Body of pancreas (tissue), 4 donors: ENCODE results near the gene CTNNA2. TPM values are rescaled to one million over a fixed set of nuclear protein-coding genes. Genes with fewer than 3 reads are reported as not detected.

ENCODE experiments used
- ATAC-seq: fragments of 150-250 bp; one replicate; pipeline ENCODE4 v1.9.1; 2016
- DNase-seq, 4 donors: peaks; one replicate each; pipeline ENCODE4 v3.0.0-alpha.2; 2019
- H3K27ac ChIP-seq, 4 donors: fragments of 200-600 bp; sonication (generic); 1 replicate in 3 of 4; 2 replicates in 1 of 4; pipeline versions ENCODE4 v1.5.1 to v1.6.1; 2016 to 2019; ENCODE audit warnings: mild to moderate bottlenecking in 1 of 4, mixed read lengths in 1 of 4, moderate library complexity in 1 of 4
- H3K27me3 ChIP-seq, 2 donors: fragments of 200-600 bp; sonication (generic); one replicate each; pipeline ENCODE4 v1.6.0; 2016; ENCODE audit warnings: mild to moderate bottlenecking in 1 of 2
- H3K36me3 ChIP-seq, 2 donors: fragments of 200-600 bp; sonication (generic); replicated peaks in 1 of 2; 2 replicates each; pipeline ENCODE4 v1.5.1; 2016; ENCODE audit warnings: low read depth in 2 of 2; ENCODE audit not compliant: insufficient read depth in 1 of 2
- H3K4me1 ChIP-seq: fragments of 200-600 bp; sonication (generic); one replicate; pipeline ENCODE4 v1.6.0; 2016
- H3K4me3 ChIP-seq, 2 donors: fragments of 200-600 bp; sonication (generic); 1 replicate in 1 of 2; 2 replicates in 1 of 2; pipeline ENCODE4 v1.5.1; 2016 to 2019
- H3K9me3 ChIP-seq, 3 donors: fragments of 200-600 bp; sonication (generic); 1 replicate in 2 of 3; 2 replicates in 1 of 3; pipeline ENCODE4 v1.5.1; 2016
- CTCF ChIP-seq, 7 experiments: fragments of 450-650 bp in 4 of 7; fragments of 200-600 bp in 3 of 7; sonication (generic) in 3 of 7; IDR thresholded peaks; one replicate each; pipeline ENCODE4 v1.5.1; 2016 to 2019; ENCODE audit warnings: antibody characterized with exemption in 7 of 7
- POLR2A ChIP-seq, 3 donors: fragments of 450-650 bp; IDR thresholded peaks; one replicate each; pipeline ENCODE4 v1.6.1; 2016; ENCODE audit warnings: antibody characterized with exemption in 3 of 3, mild to moderate bottlenecking in 2 of 3
- WGBS, 2 donors: methylation state at CpG; one replicate each; pipeline ENCODE4 v1.1.5; 2017; 5-methylcytosine and 5-hydroxymethylcytosine counted together
- intact Hi-C: fragments of 100-400 bp; cut with DNase I; formaldehyde crosslinking; loops from one replicate; pipeline ENCODE4 v1.15.1; 2023
- total RNA-seq, 2 donors: library from RNA; depleted of rRNA; stranded (reverse); fragments of >200 nt; gene quantifications; one replicate each; pipeline ENCODE4 v1.1.0, GENCODE V29; 2016

CTNNA2 gene
- total RNA-seq, 2 donors from 2014 or later = 0.52 to 29.3 TPM

GRCh38 chr2:80573950-80574349, 1061.1 kb downstream of the CTNNA2 start:
- TF ChIP-seq POLR2A (IDR thresholded peaks at IDR 0.05) (no peak), CTCF (IDR thresholded peaks at IDR 0.05) (no peak)
- H3K27ac ChIP-seq = no peak overlapping the region

GRCh38 chr2:80579756-80580155, 1066.9 kb downstream of the CTNNA2 start:
- intact Hi-C loops = no loop called here
- Histone ChIP-seq H3K27ac (no peak overlapping the region), H3K27me3 (no peaks in the 10 kb centered on the region), H3K4me3 (no peak overlapping the region), H3K4me1 (no peaks in the 10 kb centered on the region), H3K36me3 (no peaks in the 10 kb centered on the region), H3K9me3 (no peaks in the 10 kb centered on the region)
- DNase-seq = no peak
- TF ChIP-seq CTCF (IDR thresholded peaks at IDR 0.05) = no peak
- TF ChIP-seq POLR2A (IDR thresholded peaks at IDR 0.05) = no peak
- WGBS, 2 donors = 47 to 64% methylated on average over 5 of the region's 5 CpGs
- no peak for ATAC-seq

More at GRCh38 chr2:80573950-80574349, 1061.1 kb downstream of the CTNNA2 start:
- WGBS, 2 donors = 75 to 78% methylated on average over 10 of the region's 10 CpGs
- H3K9me3 ChIP-seq = no peaks in the 10 kb centered on the region
- DNase-seq = no peak
- ATAC-seq = no peak
- intact Hi-C loops = no loop called here
- no peaks in the 10 kb centered on the region for H3K27me3 ChIP-seq
- no peaks in the 10 kb centered on the region for H3K36me3 ChIP-seq
- H3K4me1 ChIP-seq = no peaks in the 10 kb centered on the region
- no peak overlapping the region for H3K4me3 ChIP-seq

- Histone ChIP-seq H3K4me1 (no peaks in the 10 kb centered on the region), H3K27ac (no peak overlapping the region), H3K9me3 (no peaks in the 10 kb centered on the region), H3K4me3 (no peak overlapping the region), H3K27me3 (no peaks in the 10 kb centered on the region), H3K36me3 (no peaks in the 10 kb centered on the region)
- whole genome bisulfite sequencing, 2 donors = 42 to 44% methylated on average over 2 of the region's 2 CpGs
- DNase-seq = no peak
- no peak for ATAC-seq
- no peak for TF ChIP-seq CTCF (IDR thresholded peaks at IDR 0.05)
- no peak for TF ChIP-seq POLR2A (IDR thresholded peaks at IDR 0.05)
- intact Hi-C loops = no loop called here
These were observed 1078.4 kb downstream of the CTNNA2 start for GRCh38 chr2:80591233-80591632.

GRCh38 chr2:80592106-80592505, 1079.3 kb downstream of the CTNNA2 start:
- Histone ChIP-seq H3K4me3 (no peak overlapping the region), H3K4me1 (no peaks in the 10 kb centered on the region), H3K36me3 (no peaks in the 10 kb centered on the region), H3K27me3 (no peaks in the 10 kb centered on the region), H3K27ac (no peak overlapping the region), H3K9me3 (no peaks in the 10 kb centered on the region)
- DNase-seq (no peak), ATAC-seq (no peak)
- TF ChIP-seq POLR2A (IDR thresholded peaks at IDR 0.05) (no peak), CTCF (IDR thresholded peaks at IDR 0.05) (no peak)
- 50 to 69% methylated on average over 2 of the region's 2 CpGs for whole genome bisulfite sequencing, 2 donors
- intact Hi-C loops = no loop called here

GRCh38 chr2:80610108-80610507, 1097.3 kb downstream of the CTNNA2 start:
- no peaks in the 10 kb centered on the region for H3K36me3 ChIP-seq
- TF ChIP-seq POLR2A (IDR thresholded peaks at IDR 0.05) = no peak
- no peak for TF ChIP-seq CTCF (IDR thresholded peaks at IDR 0.05)
- ATAC-seq (no peak), DNase-seq (no peak)
- no peaks in the 10 kb centered on the region for H3K9me3 ChIP-seq
- H3K27ac ChIP-seq = no peak overlapping the region
- no peaks in the 10 kb centered on the region for H3K27me3 ChIP-seq
- intact Hi-C loops = no loop called here
- H3K4me1 ChIP-seq = no peaks in the 10 kb centered on the region
- no peak overlapping the region for H3K4me3 ChIP-seq
